Osteocyte (in vitro differentiated cells): ENCODE results near the gene CDH4. TPM values are rescaled to one million over a fixed set of nuclear protein-coding genes. Genes with fewer than 3 reads are reported as not detected.

Experiments used
- DNase-seq: peaks from one replicate; pipeline ENCODE4 v3.0.0; 2021; ENCODE audit warnings: mixed read lengths; ENCODE audit not compliant: unreplicated experiment; ENCODE audit errors: extremely low spot score
- H3K27ac Mint-ChIP-seq: one replicate; pipeline ENCODE4 v1.8.0; 2021; ENCODE audit warnings: mild to moderate bottlenecking, mixed read lengths; ENCODE audit not compliant: unreplicated experiment
- H3K27me3 Mint-ChIP-seq: one replicate; pipeline ENCODE4 v1.8.0; 2021; ENCODE audit warnings: mixed read lengths; ENCODE audit not compliant: unreplicated experiment
- H3K36me3 Mint-ChIP-seq: one replicate; pipeline ENCODE4 v1.8.0; 2021; ENCODE audit warnings: mixed read lengths; ENCODE audit not compliant: unreplicated experiment
- H3K4me1 Mint-ChIP-seq: one replicate; pipeline ENCODE4 v1.8.0; 2021; ENCODE audit warnings: mixed read lengths; ENCODE audit not compliant: unreplicated experiment
- H3K4me3 Mint-ChIP-seq: one replicate; pipeline ENCODE4 v1.8.0; 2021; ENCODE audit warnings: mild to moderate bottlenecking, moderate library complexity, mixed read lengths; ENCODE audit not compliant: unreplicated experiment
- H3K9me3 Mint-ChIP-seq: one replicate; pipeline ENCODE4 v1.8.0; 2021; ENCODE audit warnings: mixed read lengths; ENCODE audit not compliant: unreplicated experiment
- CTCF ChIP-seq: fragments of 200-600 bp; sonication (generic); IDR thresholded peaks from 2 replicates; pipeline ENCODE4 v1.5.0; 2021; ENCODE audit warnings: antibody characterized with exemption, mild to moderate bottlenecking, moderate library complexity
- total RNA-seq: library from RNA; stranded (reverse); gene quantifications from 2 replicates; pipeline ENCODE4 v1.2.1, GENCODE V29; 2021

Gene CDH4
- total RNA-seq, 1 donor from 2014 or later: 1.3 TPM

- no peak for DNase-seq
- TF ChIP-seq CTCF: no peak
- peaks cover 6% of the 10 kb centered on the region for H3K9me3 Mint-ChIP-seq
- no peaks in the 10 kb centered on the region for H3K4me1 Mint-ChIP-seq
- no peak overlapping the region for H3K27ac Mint-ChIP-seq
- H3K36me3 Mint-ChIP-seq: no peaks in the 10 kb centered on the region
- H3K27me3 Mint-ChIP-seq: peaks cover 2% of the 10 kb centered on the region
- H3K4me3 Mint-ChIP-seq: no peak overlapping the region
Measured at GRCh38 chr20:61671559-61671958, 419.5 kb downstream of the CDH4 start.

- DNase-seq: no peak
- Mint-ChIP-seq H3K9me3 (peaks cover 6% of the 10 kb centered on the region), H3K27me3 (peaks cover 2% of the 10 kb centered on the region), H3K27ac (no peak overlapping the region), H3K36me3 (no peaks in the 10 kb centered on the region), H3K4me1 (no peaks in the 10 kb centered on the region), H3K4me3 (no peak overlapping the region)
- TF ChIP-seq CTCF: no peak
Measured at GRCh38 chr20:61673152-61673847, 421.2 kb downstream of the CDH4 start.

- DNase-seq: no peak
- no peak for TF ChIP-seq CTCF
- H3K27ac Mint-ChIP-seq: no peak overlapping the region
- H3K27me3 Mint-ChIP-seq: peaks cover 2% of the 10 kb centered on the region
- H3K9me3 Mint-ChIP-seq: peaks cover 6% of the 10 kb centered on the region
- no peaks in the 10 kb centered on the region for H3K4me1 Mint-ChIP-seq
- no peak overlapping the region for H3K4me3 Mint-ChIP-seq
- no peaks in the 10 kb centered on the region for H3K36me3 Mint-ChIP-seq
Measured at GRCh38 chr20:61674121-61674520, 422.1 kb downstream of the CDH4 start.

GRCh38 chr20:61674688-61675087 lies 422.6 kb downstream of the CDH4 start:
- H3K9me3 Mint-ChIP-seq: peaks cover 6% of the 10 kb centered on the region
- no peaks in the 10 kb centered on the region for H3K4me1 Mint-ChIP-seq
- peaks cover 2% of the 10 kb centered on the region for H3K27me3 Mint-ChIP-seq
- no peak for DNase-seq
- no peak overlapping the region for H3K27ac Mint-ChIP-seq
- no peak for TF ChIP-seq CTCF
- no peak overlapping the region for H3K4me3 Mint-ChIP-seq
- no peaks in the 10 kb centered on the region for H3K36me3 Mint-ChIP-seq

DNA sequence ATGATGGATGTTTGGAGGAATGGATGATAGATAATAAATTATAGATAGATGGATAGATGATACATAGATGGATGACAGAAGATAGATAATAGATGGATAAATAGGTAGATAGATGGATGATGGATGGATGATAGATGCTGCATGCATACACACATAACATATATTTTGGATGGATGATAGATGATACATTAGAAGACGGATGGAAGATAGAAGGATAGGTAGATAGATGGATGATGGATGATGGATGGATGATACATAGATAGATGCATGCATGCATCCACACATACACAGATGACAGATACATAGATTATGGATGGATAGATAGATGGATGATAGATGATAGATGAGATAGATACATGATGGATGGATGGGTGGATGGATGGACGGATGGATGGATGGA lies 425.9 kb downstream of the CDH4 start:
- Mint-ChIP-seq H3K27ac (no peak overlapping the region), H3K27me3 (peaks cover 3% of the 10 kb centered on the region), H3K4me3 (no peak overlapping the region), H3K4me1 (no peaks in the 10 kb centered on the region), H3K36me3 (no peaks in the 10 kb centered on the region), H3K9me3 (no peaks in the 10 kb centered on the region)
- DNase-seq: no peak
- no peak for TF ChIP-seq CTCF
